ENCODE data around the gene SYNM. TPM values are rescaled to one million over a fixed set of nuclear protein-coding genes. Genes with fewer than 3 reads are reported as not detected.

SYNM gene
- total RNA-seq, 1 experiment from 2014 or later: 3.3 TPM

GRCh38 chr15:99143242-99143641 is 38.4 kb downstream of the SYNM start (continued):
- TF ChIP-seq REST (IDR thresholded peaks at IDR 0.05; ENCODE audit: low read depth): no peak

- TF ChIP-seq MAX (IDR thresholded peaks at IDR 0.05) (no peak), YY1 (IDR thresholded peaks at IDR 0.05; ENCODE audit: extremely low read depth, insufficient replicate concordance, low read depth, low read length) (no peak), EZH2 (IDR thresholded peaks at IDR 0.05) (no peak), CTCF (IDR thresholded peaks at IDR 0.05 in 2 of 3, conservative IDR thresholded peaks at IDR 0.05 in 1 of 3; ENCODE audit: borderline replicate concordance in 1 of 3, insufficient read depth in 1 of 3, low read depth in 2 of 3, low read length in 2 of 3) (no peak), ZBTB33 (IDR thresholded peaks at IDR 0.05; ENCODE audit: extremely low read depth, insufficient replicate concordance, low read length) (no peak), CEBPB (IDR thresholded peaks at IDR 0.05; ENCODE audit: low read depth) (no peak), RAD21 (IDR thresholded peaks at IDR 0.05; ENCODE audit: low read depth) (no peak)
- H3K27me3 ChIP-seq (ENCODE audit: insufficient read depth, low read length): no peaks in the 10 kb centered on the region
- H3K36me3 ChIP-seq (ENCODE audit: control insufficient read depth in 1 of 2, insufficient read depth in 2 of 2, low read length in 2 of 2): no peaks in the 10 kb centered on the region
- no peaks in the 10 kb centered on the region for H3K4me1 ChIP-seq (ENCODE audit: control insufficient read depth in 1 of 2, insufficient read depth in 2 of 2, low read length in 2 of 2)
- H3K9me2 ChIP-seq (ENCODE audit: insufficient read depth): no peaks in the 10 kb centered on the region
- CTCF ChIA-PET: no interaction called here
- no peak overlapping the region for H3K27ac ChIP-seq (ENCODE audit: low read depth, low read length)
- no TSS peak for BruUV-seq (replicated peaks)
- no peaks in the 10 kb centered on the region for H4K20me1 ChIP-seq (ENCODE audit: insufficient read depth)
- POLR2A ChIA-PET: no interaction called here
- intact Hi-C loops (cut with micrococcal nuclease): no loop called here
- no peak overlapping the region for H3K9ac ChIP-seq (ENCODE audit: low read length)
- no peak overlapping the region for H3K4me2 ChIP-seq (ENCODE audit: low read length)
- no peaks in the 10 kb centered on the region for H3K79me2 ChIP-seq (ENCODE audit: insufficient read depth, low read length)
- H2AFZ ChIP-seq (ENCODE audit: low read depth, low read length, poor library complexity, severe bottlenecking): no peak overlapping the region
- H3K4me3 ChIP-seq (replicated peaks in 1 of 2; ENCODE audit: low read depth in 1 of 2, low read length in 2 of 2): no peak overlapping the region
- ATAC-seq (no peak), DNase-seq (ENCODE audit: low read depth, low spot score) (no peak)
- no peaks in the 10 kb centered on the region for H3K9me3 ChIP-seq (ENCODE audit: control insufficient read depth in 1 of 2, insufficient read depth in 1 of 2, low read depth in 1 of 2, low read length in 2 of 2)
- RAD21 ChIA-PET (ENCODE audit: low non-redundant PET in 1 of 2, low total read pairs in 2 of 2, uncharacterized antibody in 2 of 2, unreplicated experiment in 2 of 2): no interaction called here
Observed at GRCh38 chr15:99143655-99144610, 39.1 kb downstream of the SYNM start.

Data from HCT116 (cell line).